Measurements from ENCODE around the gene NDUFA11. TPM values are rescaled to one million over a fixed set of nuclear protein-coding genes. Genes with fewer than 3 reads are reported as not detected.

Gene NDUFA11
- total and polyA plus RNA-seq, 2 of the 4 experiments (the other 2 are of a cell fraction): 375 to 1,276 TPM

DNA sequence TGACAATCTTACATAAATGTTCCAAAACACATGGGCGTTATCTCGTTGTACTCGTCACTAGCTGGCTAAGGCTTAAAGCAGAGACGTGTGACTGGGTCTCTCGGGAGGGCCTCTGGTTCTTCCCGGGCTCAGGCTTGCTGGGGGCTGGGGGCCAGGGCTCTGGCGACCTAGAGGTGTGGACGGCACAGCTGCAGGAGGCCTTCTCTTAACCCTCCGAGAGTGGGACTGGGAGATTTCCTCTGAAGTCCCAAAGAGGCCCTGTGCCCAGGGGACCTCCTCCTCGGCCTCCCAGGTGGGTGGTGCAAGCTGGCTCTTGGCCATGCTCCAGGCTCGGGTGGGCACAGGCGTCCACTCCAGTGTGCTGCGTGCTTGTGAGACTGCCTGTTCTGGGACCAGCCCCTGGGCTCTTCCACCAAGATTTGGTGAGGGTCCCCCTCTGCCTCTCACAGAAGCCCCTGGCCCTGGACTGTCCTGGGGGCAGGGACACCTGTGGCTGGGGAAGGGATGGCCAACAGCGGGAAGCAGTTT, 12.7 kb upstream of the NDUFA11 start:
- H3K14ac ChIP-seq (replicated peaks; ENCODE audit: low read depth, low read length): no peak overlapping the region
- H3K4me2 ChIP-seq (ENCODE audit: low read depth, low read length): no peak overlapping the region
- no peak for ATAC-seq (ENCODE audit: low read depth)
- no peak overlapping the region for H3K4ac ChIP-seq (ENCODE audit: low read depth, low read length)
- POLR2A ChIA-PET (ENCODE audit: unreplicated experiment): no interaction called here
- no peak overlapping the region for H2BK20ac ChIP-seq (ENCODE audit: low read depth, low read length)
- H3K4me1 ChIP-seq (ENCODE audit: control insufficient read depth, insufficient read depth, low read length): peaks cover 11% of the 10 kb centered on the region
- H4K5ac ChIP-seq (ENCODE audit: low read depth, low read length): no peak overlapping the region
- H4K8ac ChIP-seq (ENCODE audit: low read depth in 2 of 2, low read length in 2 of 2): no peak overlapping the region
- no peak overlapping the region for H2BK120ac ChIP-seq (ENCODE audit: low read depth, low read length)
- H4K20me1 ChIP-seq (ENCODE audit: insufficient read depth, low read length): peaks cover 4% of the 10 kb centered on the region; the same call in 1 of the 2 replicates
- CTCF ChIA-PET: no interaction called here
- H2AK9ac ChIP-seq (replicated peaks; ENCODE audit: low read depth, low read length, poor library complexity): no peak overlapping the region
- H3K9me1 ChIP-seq (ENCODE audit: insufficient read depth, low read length): no peaks in the 10 kb centered on the region
- no peak overlapping the region for H2AFZ ChIP-seq (replicated peaks; ENCODE audit: low read length, poor library complexity)
- dilution Hi-C loops (cut with HindIII; ENCODE audit: low sequenced_read_pairs, unreplicated experiment) (no loop called here), in situ Hi-C loops (cut with MboI; ENCODE audit: low sequenced_read_pairs) (no loop called here), intact Hi-C loops (cut with micrococcal nuclease) (no loop called here)
- H3K18ac ChIP-seq (ENCODE audit: low read depth, low read length): no peak overlapping the region
- no peak overlapping the region for H3K4me3 ChIP-seq (ENCODE audit: insufficient read depth, low read depth, low read length)
- DNase-seq: no peak
- no peaks in the 10 kb centered on the region for H3K27me3 ChIP-seq (ENCODE audit: control insufficient read depth, insufficient read depth, low read length)
- no peaks in the 10 kb centered on the region for H3K9me3 ChIP-seq (ENCODE audit: control insufficient read depth, insufficient read depth, low read length)
- no peak overlapping the region for H3K56ac ChIP-seq (ENCODE audit: extremely low read depth, insufficient read depth, low read length)
- no peak overlapping the region for H3K9ac ChIP-seq (ENCODE audit: low read depth, low read length)
- H2BK15ac ChIP-seq (ENCODE audit: low read depth, low read length): no peak overlapping the region
- H4K91ac ChIP-seq (ENCODE audit: insufficient read depth, low read depth, low read length): no peak overlapping the region
- TF ChIP-seq CEBPB (IDR thresholded peaks at IDR 0.05; ENCODE audit: low read depth, low read length) (no peak), POLR2A (IDR thresholded peaks at IDR 0.05; ENCODE audit: low read depth, low read length) (no peak), CHD1 (IDR thresholded peaks at IDR 0.05; ENCODE audit: low read depth, low read length) (no peak), MAZ (IDR thresholded peaks at IDR 0.05; ENCODE audit: borderline replicate concordance, low read depth, low read length) (no peak), SMC3 (IDR thresholded peaks at IDR 0.05; ENCODE audit: low read depth, low read length) (no peak), RFX5 (IDR thresholded peaks at IDR 0.05; ENCODE audit: low read depth, low read length) (no peak), RAD21 (IDR thresholded peaks at IDR 0.05; ENCODE audit: low read length) (no peak), MAFK (IDR thresholded peaks at IDR 0.05; ENCODE audit: low read depth, low read length) (no peak), NFE2L2 (IDR thresholded peaks at IDR 0.05; ENCODE audit: low read depth, low read length) (no peak), BHLHE40 (IDR thresholded peaks at IDR 0.05; ENCODE audit: low read depth, low read length) (no peak), FOS (IDR thresholded peaks at IDR 0.05; ENCODE audit: low read depth, low read length) (no peak), MXI1 (IDR thresholded peaks at IDR 0.05; ENCODE audit: borderline replicate concordance, low read depth, low read length) (no peak), RCOR1 (IDR thresholded peaks at IDR 0.05; ENCODE audit: insufficient replicate concordance, low read length) (no peak)
- TF ChIP-seq, protein P1, sequence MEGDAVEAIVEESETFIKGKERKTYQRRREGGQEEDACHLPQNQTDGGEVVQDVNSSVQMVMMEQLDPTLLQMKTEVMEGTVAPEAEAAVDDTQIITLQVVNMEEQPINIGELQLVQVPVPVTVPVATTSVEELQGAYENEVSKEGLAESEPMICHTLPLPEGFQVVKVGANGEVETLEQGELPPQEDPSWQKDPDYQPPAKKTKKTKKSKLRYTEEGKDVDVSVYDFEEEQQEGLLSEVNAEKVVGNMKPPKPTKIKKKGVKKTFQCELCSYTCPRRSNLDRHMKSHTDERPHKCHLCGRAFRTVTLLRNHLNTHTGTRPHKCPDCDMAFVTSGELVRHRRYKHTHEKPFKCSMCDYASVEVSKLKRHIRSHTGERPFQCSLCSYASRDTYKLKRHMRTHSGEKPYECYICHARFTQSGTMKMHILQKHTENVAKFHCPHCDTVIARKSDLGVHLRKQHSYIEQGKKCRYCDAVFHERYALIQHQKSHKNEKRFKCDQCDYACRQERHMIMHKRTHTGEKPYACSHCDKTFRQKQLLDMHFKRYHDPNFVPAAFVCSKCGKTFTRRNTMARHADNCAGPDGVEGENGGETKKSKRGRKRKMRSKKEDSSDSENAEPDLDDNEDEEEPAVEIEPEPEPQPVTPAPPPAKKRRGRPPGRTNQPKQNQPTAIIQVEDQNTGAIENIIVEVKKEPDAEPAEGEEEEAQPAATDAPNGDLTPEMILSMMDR (conservative IDR thresholded peaks at IDR 0.05; ENCODE audit: low read depth, low read length): no peak
- TF ChIP-seq, protein P2, sequence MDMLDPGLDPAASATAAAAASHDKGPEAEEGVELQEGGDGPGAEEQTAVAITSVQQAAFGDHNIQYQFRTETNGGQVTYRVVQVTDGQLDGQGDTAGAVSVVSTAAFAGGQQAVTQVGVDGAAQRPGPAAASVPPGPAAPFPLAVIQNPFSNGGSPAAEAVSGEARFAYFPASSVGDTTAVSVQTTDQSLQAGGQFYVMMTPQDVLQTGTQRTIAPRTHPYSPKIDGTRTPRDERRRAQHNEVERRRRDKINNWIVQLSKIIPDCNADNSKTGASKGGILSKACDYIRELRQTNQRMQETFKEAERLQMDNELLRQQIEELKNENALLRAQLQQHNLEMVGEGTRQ (IDR thresholded peaks at IDR 0.05; ENCODE audit: low read depth, low read length): no peak
- TF ChIP-seq, protein P3, sequence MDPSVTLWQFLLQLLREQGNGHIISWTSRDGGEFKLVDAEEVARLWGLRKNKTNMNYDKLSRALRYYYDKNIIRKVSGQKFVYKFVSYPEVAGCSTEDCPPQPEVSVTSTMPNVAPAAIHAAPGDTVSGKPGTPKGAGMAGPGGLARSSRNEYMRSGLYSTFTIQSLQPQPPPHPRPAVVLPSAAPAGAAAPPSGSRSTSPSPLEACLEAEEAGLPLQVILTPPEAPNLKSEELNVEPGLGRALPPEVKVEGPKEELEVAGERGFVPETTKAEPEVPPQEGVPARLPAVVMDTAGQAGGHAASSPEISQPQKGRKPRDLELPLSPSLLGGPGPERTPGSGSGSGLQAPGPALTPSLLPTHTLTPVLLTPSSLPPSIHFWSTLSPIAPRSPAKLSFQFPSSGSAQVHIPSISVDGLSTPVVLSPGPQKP (IDR thresholded peaks at IDR 0.05; ENCODE audit: borderline replicate concordance, low read depth, low read length): no peak
- no peak overlapping the region for H2AK5ac ChIP-seq (ENCODE audit: low read depth, low read length)
- no peak overlapping the region for H2BK5ac ChIP-seq (ENCODE audit: low read depth, low read length, poor library complexity, severe bottlenecking)
- H3K23ac ChIP-seq (ENCODE audit: low read depth, low read length): no peak overlapping the region
- WGBS, 2 experiments (ENCODE audit: extremely low coverage in 2 of 2, insufficient read length in 1 of 2): 60% methylated on average over 11 of the region's 14 CpGs; no CpG with 5 or more reads in 1 of the 2 experiments
- peaks cover 61% of the 10 kb centered on the region for H3K36me3 ChIP-seq (ENCODE audit: control insufficient read depth, insufficient read depth, low read length)
- TSS peak; percentile 92 for BruUV-seq (replicated peaks)
- H3K27ac ChIP-seq (ENCODE audit: insufficient read depth, low read length): no peak overlapping the region
- H3K79me1 ChIP-seq (ENCODE audit: low read depth in 1 of 2, low read length in 2 of 2): 0 out of 4 replicates have a peak, but pooled peaks cover 0 to 4% of the 10 kb centered on the region in 2 experiments
